HuH-7.5 (cell line): Measurements from ENCODE around the gene GRK5.
A peak's percentile ranks its signal among the peaks of the same experiment; 100 is the strongest.

Source experiments
- DNase-seq: peaks from one replicate; pipeline ENCODE4 v3.0.0; 2011; ENCODE audit warnings: low spot score

The GRK5 gene

GRCh38 chr10:119198438-119198837, 8.9 kb upstream of the GRK5 start:
- no peak for DNase-seq

GRCh38 chr10:119199231-119199992, 8.0 kb upstream of the GRK5 start:
- DNase-seq, result peak; percentile 43

- no peak for DNase-seq
Measured at GRCh38 chr10:119201233-119201632, 6.1 kb upstream of the GRK5 start.

DNA sequence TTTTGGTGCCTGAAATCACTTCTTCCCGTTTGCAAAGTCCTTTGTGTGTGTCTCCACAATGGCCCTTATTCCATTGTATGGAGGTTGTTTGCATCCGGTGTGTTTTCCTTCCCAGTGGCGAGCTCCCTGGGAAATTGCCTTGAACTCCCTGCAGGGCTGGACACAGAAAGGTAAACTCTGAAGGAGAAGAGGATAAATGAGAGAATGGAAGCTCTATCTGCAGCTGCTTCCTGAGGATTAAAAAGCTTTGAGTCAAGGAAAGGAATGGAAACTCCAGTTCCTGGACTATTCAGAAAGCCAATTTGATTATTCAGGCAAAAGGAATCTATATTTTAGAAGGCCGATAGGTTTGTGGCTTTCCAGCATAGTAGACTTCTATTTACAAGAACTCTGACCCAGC, 4.4 kb upstream of the GRK5 start:
- DNase-seq, result no peak

DNA sequence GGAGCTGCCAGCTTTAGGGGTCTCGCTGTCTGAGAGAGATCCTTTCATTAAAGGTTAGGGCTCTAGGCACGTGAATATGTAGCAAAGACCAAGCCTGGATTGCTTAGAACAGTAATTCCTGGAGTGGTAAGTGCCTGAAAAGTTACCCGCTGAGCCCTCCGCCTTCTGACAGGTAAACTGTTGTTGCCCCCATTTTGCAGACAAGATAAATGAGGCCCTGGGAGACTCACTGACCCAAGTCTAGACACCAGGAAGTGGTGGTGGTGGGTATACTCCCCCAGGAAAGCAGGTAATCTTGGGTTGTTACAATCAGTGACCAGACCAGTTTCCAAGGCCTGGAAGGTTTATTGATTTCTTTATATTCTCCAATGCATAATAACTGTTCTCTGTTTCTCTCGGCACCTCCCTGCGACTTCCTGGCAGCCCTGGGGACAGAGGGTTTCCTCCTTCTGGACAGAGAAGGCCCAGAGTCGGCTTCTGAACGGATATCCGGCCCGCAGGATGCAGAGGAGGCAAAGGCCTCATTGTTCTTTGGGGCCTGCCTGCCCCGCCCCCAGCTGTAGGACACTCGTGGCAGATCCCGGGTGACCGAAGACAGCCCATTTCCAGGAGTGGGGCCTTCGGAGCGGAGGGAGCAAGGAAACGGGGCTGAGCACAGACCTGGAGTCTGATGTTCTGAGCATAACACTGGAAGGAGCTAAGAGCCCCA, 1.3 kb upstream of the GRK5 start:
- DNase-seq, result peak; percentile 53

GRCh38 chr10:119206603-119207365, 587 bp upstream of the GRK5 start:
- peak; percentile 55 for DNase-seq

GRCh38 chr10:119207713-119208552, 562 bp downstream of the GRK5 start:
- no peak for DNase-seq

GRCh38 chr10:119208553-119208940, 1.2 kb downstream of the GRK5 start:
- DNase-seq, result no peak

DNA sequence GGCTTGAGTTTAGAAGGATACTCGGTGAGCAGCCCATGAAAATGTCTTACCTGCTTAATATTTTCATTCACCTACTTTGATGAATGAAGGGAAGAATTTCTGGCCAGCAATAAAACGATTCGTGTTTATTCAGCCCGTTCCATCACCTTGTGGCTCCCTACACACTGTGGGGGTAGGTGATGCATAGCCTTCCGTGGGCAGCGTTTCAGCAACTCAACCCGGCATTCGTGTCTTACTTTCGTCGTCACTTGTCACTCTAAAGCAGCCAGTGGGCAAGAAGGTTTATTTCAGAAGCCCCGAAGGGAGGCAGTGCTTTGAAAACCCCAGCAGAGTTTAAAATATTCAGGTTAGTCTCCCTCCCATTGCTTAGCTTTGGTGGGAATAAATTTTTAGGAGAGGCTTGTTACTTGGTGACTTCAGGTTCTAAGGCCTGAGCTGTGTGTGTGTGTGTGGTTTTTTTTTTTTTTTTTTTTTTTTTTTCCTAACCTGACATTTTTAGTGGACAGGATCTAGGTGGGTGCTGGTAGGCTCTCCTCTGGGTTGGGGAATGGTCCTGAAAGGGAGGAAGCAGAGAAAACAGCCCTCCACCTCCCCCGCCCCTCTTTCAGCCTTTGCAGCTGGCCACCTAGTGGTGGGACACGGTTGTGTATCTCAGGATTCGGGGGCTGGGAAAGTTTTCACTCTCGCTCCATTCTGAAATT, 1.8 kb downstream of the GRK5 start:
- DNase-seq, result peak; percentile 53

DNA sequence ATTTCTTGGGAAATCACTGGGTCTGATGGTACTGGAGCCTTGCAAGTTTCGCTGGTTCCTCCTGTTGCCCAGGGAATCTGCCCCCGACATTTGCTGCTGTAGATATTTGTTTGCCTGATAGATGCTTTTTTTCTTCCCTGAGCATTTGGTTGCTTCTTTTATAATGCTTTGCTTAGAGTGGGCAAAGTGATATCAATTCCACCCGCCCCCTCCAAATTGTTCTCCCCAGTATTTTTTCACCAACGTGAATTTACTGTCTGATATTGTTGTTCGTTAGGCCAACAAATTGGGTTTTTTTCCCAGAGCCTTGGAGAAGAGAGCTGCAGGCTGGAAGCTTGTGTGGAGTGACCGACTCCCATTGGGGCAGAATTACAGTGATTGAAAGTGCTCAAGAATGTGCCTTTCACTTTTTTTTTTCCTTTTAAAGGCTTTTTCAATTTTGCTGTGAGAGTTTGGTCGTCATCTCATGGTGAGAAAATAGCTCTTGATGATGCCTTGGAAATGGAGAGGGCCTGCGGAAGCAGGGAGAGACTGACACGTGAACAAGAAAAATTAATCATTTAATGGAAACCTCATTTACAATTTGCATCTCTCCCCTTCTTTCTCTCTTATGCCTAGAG, 2.5 kb downstream of the GRK5 start:
- DNase-seq, result no peak

DNA sequence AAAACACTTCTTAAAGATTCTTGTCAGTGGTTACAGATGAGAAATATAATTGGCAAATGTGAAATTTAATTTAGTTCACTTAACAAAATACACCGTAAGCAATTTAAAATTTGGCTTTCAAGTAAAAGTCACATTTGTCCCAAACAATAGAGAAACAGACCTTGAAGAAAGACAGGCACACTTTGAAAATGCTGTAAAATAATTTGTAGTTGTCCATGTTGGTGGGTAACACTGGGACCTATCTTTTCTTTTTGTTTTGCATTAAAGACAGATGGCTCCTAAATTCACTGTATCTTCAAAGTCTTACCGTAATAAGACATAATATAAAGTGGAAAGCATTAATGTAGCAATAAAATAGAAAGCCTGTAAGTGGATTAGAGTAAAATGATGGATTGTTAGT, 3.3 kb downstream of the GRK5 start:
- DNase-seq, result no peak

- DNase-seq, result no peak
Measured at GRCh38 chr10:119211176-119211575, 3.8 kb downstream of the GRK5 start.

DNA sequence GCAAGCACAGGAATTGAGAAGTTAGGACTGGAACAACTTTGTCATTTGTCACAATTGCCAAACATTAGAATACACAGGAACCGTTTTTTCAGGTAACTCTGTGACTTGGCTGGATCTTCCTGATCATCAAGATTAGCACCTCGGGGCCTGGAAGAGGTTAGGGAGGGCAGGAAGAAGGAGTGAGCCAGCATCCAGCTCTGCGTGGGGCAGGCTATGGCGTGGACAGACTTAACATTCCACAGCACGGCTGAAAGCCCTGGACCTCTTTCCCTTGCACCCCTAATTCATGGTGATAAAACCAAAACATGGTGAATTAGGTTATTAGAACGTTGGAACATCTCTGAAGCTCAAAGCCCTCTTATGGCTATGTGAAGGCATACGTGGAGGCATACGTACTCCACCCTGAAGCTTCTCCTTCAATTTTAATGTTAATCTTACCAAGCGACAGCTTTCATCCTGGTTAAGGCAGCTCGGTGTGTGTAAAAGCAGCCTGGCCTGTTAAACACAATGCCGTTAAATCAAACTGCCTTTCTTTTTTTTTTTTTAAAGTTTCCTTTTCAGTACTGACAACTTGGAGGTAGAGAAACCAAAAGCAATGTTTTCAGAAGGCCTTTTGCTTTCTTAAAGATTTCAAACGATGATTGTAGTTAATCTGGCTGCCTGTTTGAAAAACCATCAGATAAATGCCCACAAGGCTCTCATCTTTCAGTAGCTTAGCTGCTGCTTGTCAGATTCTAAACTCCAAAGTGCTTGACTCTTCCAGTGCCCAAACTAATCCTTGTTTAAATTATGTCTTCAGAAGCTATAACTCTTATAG, 4.5 kb downstream of the GRK5 start:
- no peak for DNase-seq

DNA sequence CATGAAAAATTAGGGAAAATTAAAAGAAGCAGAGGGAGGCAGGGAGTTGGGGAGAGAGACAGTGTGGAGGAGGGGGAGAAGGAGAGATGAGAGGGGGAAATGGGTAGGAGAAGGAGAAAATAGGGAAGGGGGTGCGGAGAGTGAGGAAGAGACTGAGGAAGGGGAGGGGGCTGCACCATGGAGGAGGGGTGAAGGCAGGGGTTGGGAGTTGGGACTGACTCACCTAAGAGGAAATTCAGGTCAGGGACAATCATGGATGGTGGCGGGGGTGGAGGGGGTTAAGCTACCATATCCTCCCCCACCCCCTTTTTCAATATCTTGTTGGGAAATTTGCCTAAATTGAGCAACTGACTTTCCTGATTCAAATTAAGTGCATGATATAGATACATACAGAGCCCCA, 8.0 kb downstream of the GRK5 start:
- DNase-seq, result no peak

DNA sequence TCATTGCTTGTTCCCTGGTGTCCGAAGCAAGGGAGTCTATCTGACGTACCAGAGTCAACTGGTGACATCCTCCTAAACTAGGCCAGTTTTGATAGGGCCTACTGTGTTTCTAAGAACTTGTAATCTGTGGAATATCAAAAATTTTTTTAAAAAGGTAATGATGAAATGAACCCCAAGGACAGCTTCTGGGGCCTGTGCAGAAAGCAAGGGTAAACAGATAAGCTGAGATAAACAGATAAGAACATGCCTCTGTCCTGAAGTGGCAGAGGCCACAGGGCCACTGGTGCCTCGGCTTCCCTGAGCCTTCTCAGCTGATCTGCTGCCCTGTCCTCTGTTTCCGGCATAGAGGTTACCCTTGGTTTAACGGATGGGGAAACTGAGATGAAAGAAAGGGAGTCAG, 8.8 kb downstream of the GRK5 start:
- DNase-seq, result no peak

DNA sequence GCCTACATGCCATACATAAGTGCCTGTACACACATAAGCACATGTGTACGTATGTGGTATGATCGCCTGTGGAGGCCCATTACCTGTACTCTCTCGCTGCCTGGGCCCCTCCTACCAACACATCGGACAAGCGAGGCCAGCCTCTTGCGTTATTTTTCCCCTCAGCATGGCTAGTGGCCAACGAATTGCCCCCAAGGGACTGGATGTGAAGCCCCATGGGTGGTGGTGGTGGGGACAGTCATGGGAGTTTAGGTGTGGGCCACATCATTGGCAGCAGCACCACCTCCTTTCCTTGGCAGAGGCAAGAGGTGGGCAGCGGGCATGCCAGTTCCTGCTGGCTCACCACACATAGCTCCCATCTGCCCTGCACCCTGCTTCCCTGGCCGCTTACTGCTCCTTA, 10.0 kb downstream of the GRK5 start:
- no peak for DNase-seq

DNA sequence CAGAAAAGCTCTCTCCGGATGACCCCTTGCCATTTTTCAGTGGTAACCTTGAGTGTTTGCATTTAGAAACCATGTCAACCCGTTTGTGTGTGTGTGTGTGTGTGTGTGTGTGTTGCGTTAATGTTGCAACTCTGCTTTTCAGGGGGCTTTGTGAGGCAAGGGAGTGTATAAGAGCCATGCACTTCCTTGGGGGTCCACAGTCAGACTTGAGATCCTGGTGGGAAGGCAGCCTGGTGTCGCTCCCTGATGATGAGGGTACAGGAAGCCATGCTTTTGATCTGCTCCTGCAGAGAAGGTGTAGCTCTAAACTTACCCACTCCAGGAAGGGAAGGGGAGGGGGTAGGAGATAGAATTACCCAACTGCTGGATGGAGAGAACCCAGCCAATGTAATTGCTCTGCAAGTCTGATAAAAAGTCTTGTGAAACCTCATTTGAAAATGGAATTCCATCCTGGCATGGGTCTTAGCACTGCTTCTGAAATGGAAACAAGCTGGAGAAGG, 10.7 kb downstream of the GRK5 start:
- no peak for DNase-seq

- no peak for DNase-seq
Measured at GRCh38 chr10:119219871-119220270, 12.5 kb downstream of the GRK5 start.

GRCh38 chr10:119221201-119221600, 13.8 kb downstream of the GRK5 start:
- no peak for DNase-seq

DNA sequence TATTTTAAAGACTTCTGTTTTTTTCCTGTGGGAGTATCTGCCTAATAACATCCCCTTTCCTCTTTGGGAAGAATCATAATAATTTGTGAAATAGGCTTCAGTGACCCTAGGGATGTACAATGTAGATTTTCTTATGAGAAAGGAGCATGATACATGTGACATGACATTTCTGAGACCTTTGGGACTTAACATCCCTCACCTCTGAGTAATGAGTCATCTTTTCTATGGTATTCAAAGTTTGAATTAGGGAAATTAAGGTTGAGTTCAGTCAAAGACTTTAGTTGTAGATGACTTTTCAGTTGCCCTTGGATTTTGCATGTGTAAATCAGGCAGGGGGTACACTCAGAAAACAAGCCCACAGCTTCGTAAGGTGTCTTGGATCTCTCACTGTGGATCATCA, 14.3 kb downstream of the GRK5 start:
- no peak for DNase-seq
